GM18907 (cell line): ENCODE data around the gene OTOP1.
"Not testable (repeated sequence)": the region's sequence is repeated elsewhere in the genome, so short reads cannot be mapped to it uniquely, and the experiment has no call there.

ENCODE experiments used
- ATAC-seq: cut with Tn5 transposase; IDR thresholded peaks from one replicate; pipeline ENCODE4 v1.9.1; 2021; ENCODE audit warnings: mild to moderate bottlenecking, moderate library complexity; ENCODE audit not compliant: unreplicated experiment

Gene OTOP1

DNA sequence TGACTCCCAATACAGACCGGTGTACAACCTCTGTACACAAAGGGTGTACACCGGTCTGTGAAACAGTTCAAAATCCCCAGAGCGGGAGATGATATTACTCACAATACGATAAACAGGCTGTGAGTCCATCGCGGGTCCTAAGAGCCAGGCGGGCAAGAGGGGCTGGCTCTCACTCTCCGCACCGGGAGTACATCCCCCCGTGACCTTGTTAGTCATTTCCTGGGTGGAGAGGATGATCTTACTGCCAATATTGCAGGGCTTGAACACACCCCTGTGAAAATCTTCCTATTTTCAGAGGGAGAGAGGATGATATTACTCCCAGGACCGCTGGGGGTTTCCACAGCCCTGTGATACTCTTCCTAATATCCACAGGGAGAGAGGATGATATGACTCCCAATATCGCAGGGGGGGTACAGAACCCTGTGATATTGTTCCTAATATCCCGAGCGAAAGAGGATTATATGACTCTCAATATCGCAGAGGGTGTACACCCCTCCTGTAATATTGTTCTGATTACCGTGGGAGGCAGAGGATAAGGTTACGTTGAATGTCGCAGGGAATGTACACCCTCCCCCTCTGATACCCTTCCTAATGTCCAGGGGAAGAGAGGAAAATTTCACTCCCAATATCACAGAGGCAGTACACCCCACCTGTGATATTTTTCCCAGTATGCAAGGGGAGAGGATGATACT lies 60.9 kb downstream of the OTOP1 start:
- not testable (repeated sequence) for ATAC-seq

DNA sequence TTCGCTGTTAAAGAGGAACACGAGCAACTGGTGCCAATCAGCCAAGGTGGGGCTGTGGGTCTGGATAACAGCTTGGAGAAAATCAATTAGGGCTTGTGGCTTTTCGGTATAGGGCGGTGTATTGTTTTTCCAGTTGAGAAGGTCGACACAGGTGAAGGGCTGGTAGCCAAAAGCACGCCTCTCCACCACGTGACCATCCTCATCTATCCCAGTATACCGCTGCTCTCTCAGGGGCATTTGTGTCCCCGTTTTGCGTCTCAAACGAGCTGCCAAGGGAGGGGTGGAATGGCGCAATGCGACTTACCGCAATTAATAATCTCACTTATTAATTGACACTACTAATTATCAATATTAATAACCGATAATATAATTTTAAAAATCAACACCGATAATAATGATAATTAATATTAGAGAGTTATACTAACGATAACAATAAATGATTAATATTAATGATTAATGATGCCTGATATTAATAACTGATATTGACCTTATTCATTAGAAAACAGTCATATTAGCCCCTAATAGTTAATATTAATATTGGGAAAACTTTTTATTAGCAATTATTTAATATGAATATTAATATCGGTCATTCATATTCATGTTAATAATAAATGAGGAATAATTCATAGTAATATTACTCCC lies 62.1 kb downstream of the OTOP1 start:
- ATAC-seq: not testable (repeated sequence)

- ATAC-seq: not testable (repeated sequence)
These were observed 64.5 kb downstream of the OTOP1 start for GRCh38 chr4:4162186-4162585.

DNA sequence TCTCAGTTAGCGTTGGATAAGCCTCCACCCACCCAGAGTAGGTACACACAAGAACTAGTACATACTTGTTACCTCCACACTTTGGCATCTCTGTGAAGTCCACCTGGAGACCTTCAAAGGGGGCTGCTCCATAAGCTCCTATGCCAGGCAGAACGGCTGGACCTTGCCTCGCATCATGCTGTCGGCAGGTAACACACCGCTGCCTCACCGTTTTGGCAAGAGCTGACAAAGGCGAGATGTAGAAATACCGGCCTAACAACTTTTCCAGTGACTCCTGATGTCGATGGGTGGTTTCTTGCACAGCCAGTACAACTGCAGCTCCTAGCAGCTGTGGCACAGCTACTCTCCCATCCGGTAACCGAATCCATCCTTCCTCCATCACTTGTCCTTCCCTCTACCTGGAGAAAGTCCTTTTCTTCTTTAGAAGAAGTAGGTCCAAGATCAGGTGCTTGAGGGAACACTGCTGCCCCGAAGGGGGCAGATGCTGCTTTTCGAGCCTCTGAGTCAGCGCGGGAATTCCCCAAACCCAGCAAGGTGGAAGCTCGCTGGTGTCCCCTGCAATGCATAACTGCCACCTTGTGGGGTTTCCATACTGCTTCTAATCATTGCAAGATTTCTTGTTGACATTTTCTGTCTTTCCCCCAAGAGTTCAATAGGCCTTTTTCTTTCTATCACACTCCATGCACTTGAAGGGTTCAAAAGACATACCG lies 65.6 kb downstream of the OTOP1 start:
- ATAC-seq: not testable (repeated sequence)

GRCh38 chr4:4145622-4146021 lies 81.1 kb downstream of the OTOP1 start:
- ATAC-seq: not testable (repeated sequence)

DNA sequence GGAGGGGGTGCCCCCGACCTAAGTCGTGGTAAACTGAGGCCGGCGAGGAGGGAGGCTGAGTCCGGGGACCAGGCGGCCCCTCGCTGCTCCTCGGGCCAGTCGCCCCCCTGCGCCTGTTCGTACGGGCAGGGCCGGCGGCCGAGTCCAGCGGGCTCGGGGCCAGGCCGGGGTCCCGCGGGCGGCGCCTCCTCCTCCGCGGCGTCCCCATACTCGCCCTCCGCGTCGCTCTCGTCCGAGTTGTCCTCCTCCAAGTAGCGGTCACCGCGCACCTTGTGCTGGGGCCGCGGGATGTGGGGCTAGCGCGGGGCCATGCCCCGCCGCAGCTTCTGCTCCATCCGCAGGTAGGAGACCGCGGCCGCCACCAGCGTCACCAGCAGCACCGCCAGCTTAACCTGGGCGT lies 83.4 kb downstream of the OTOP1 start:
- not testable (repeated sequence) for ATAC-seq

DNA sequence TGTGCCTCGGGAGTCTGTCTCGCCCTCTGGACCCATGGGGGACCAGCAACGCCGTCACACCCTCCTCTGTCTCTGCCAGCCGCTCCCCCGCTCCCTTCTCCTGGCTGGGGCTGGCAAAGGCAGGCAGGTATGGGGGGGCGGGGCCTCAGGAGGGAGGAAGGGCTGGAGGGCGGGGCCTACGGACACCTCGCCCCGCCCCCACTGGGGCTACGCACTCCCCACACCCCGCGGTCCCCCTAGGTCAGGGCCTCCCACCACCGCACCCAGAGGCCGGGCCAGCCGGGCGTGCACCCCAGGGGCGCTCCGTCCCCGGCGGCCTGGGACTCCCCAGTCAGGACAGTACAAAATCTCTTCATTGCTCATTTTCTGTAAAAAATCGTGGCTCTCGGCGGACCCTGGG lies 84.0 kb downstream of the OTOP1 start:
- ATAC-seq: not testable (repeated sequence)

DNA sequence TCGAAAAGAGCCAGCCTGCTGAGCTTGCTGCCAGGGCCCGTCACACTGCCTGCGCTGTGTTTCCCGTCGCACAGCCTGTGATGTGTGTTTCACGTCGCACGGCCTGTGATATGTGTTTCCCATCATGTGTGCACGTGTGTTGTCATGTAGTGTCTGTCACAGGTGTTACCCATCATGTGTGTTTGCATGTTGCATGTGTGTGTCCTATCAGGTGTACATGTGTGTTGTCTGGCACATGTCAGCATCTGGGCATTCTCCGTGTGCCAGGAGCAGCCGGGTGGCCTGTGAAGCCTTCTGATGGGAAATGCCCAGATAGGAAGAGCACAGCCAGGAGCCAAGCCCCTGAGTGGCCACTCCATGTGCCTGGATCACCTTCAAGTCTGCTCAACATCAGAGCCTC lies 85.5 kb downstream of the OTOP1 start:
- not testable (repeated sequence) for ATAC-seq
